NCI-H2196 treated with DMSO at 0.1 percent for 48 hours (cell line): ENCODE data around the gene ATP4A.

Source experiments
- DNase-seq: peaks from one replicate; lab custom pipeline; 2025; ENCODE audit not compliant: unreplicated experiment; lab: John Stamatoyannopoulos, UW

Gene ATP4A

GRCh38 chr19:35528218-35529038, 35.0 kb downstream of the ATP4A start, which contains the start of gene SBSN:
SBSN (minus strand) TSS chr19:35528311; CDS start chr19:35528281, 30 bp downstream.
- no peak for DNase-seq

GRCh38 chr19:35525873-35526272, 37.6 kb downstream of the ATP4A start:
- DNase-seq: no peak

DNA sequence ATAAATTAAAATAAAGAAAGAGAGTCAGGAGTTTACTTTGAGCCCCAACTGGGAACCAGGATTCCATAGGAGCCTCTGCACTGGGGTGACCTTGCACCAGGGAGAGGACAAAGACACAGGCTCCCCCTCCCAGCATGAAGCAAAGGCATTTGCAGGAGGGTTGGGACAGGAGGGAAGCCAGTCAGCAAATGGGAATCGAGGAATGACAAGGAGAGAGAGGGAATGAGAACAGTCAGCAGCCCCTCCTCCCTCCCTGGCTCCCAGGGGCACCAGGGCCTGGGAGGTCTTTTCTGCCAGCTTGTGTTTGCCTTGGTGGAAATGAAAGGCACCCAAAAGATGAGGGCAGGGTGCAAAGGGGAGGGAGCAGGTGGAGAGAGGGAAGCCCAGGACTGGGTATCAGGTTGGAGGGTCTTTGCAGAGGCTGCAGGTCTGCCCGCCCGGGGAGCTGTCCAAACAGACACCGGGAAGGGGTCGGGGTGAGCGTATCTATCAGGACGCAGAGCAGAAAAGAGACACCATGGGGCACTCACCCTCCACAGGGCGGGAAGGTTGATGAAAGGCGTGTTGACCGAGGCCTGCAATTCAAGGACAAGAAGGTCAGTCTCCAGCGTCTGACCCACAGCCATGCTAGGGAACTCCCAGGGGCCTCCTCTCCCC, 39.1 kb downstream of the ATP4A start:
- DNase-seq: no peak

DNA sequence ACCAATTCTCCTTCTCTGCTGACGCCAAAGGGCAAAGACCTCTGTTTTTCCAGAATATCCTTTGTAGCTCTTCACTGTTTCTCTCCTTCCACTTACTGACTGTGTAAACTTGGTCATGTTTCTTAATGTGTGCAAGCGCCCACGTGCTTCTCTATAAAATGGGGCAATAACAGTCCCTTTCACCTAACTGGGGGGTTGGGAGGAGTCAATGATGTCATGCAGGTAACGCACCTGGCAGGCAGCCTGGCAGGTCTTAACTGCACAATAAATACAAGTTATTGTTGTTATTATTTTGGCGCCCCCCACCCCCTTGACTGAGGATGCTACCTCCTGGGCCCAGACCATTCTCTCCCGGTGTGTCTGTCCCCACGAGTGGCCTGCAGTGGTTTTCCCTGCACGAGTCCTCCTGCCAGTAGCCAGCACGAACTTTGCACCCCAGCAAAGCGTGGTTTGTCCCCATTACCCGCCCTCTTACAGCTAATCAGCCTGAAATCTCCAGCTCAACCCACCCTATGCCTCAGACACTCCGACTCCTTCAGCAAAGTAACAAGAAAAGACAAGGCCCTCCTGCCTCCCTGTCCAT, 40.6 kb downstream of the ATP4A start:
- DNase-seq: no peak

GRCh38 chr19:35521124-35521743, 42.2 kb downstream of the ATP4A start:
- DNase-seq: no peak

DNA sequence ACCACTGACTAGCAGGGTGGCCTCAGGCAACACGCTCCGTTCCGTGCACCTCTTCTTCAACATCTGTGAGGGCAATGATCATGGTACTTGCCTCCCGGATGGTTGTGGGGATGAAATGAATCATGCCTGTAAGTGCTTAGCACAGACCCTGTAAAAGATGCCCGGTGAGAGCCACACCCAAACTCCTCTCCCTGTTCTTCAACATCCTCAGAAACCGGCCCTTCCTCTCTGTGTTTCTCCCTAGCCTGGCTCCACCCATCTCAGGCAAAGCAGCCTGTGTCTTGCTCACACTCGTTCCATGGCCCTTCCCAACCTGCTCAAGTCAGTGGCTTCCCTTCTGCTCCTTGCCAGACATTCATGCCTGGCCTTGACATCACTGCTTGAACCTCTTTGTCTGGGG, 44.2 kb downstream of the ATP4A start:
- DNase-seq: no peak

DNA sequence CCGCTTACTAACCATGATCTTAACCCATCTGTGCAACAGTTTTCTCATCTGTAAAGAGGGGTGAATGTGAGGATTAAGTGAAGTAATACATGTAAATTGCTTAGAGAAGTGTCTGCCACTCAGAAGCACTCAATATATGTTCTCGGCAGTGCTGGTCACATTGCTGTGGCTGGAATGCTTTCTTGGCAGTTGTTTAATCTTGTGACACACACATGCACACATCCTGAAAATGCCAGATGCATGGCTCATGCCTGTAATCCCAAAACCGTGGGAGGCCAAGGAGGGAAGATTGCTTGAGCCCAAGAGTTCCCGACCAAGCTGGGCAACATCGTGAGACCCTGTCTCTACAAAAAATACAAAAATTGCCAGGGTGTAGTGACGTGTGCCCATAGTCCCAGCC, 45.1 kb downstream of the ATP4A start:
- DNase-seq: no peak

GRCh38 chr19:35517342-35517741, 46.1 kb downstream of the ATP4A start:
- DNase-seq: no peak

DNA sequence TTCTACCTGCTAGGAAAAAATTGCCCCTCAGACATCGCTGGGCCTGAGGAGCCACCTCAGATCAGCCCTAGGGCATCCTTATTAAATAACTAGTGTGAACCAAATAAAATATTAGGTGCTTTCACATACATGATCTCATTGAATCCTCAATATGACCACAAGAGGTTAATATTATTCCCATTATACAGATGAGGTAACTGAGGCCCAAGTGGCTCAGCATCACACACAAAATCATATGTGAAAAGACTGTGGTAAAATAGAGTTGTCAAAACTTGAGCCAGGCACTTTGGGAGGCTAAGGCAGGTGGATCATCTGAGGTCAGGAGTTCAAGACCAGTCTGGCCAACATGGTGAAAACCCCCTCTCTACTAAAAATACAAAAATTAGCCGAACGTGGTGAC, 47.1 kb downstream of the ATP4A start:
- no peak for DNase-seq

DNA sequence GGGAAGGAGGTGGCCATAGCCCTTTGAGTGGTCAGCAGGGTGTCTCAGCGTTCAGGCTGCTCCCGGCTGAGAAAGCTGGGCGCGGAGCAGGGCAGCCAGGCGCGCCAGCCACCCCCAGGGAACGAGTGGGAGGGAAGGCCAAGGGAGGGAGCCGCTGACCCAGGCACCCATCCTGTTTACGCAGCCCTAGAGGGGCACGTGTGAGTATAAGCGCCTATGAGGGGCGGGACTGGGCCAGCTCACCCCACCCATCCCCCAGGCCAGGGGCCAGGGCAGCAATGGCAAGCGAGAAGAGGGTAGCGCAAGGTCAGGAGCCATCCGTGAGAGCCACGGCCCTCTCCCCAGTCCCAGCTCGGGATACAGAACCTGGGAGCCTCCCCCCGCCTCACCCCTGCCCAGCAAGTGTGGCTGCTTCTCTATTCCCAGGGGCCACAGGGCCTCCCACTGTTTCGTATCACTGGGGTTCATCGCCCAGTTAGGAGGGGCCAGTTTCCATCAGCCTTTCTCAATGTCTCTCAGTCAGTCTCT, 49.1 kb downstream of the ATP4A start:
- no peak for DNase-seq

DNA sequence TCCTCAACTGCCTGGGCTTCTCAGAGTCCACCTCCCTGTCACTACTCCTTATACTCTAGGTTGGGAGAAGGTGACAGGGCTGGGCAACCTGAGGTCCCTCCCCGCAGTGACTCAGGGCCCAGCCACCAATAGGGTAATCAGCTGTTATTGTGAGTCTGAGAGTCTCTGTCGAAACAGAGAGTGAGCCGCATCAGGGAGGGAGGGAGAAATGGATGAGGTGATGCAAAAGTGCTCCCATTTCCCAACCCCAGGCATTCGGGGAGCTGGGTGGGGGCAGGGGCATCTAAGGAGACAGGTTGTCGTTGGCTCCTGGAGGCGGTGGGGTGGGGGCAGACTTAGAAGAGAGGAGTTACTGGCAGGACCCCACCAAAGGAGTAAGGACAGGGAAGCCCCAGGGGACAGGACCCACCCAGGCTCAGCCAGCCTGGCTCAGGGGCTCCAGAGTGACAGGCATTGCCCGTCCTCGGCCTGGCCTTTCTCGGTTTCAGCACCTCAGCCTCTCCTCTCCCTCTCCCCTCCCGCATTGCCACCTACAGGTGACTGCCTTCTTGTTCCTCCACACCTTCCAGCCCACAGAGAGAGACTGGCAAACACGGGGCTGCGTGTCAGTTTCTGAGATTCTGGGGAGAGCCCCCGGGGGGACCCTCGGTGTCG, 49.7 kb downstream of the ATP4A start, which contains the start of gene DMKN:
DMKN (minus strand) TSS at position 22 of the 654 bp plus-strand sequence. CDS start 174 bp downstream, outside the sequence.
- DNase-seq: no peak

DNA sequence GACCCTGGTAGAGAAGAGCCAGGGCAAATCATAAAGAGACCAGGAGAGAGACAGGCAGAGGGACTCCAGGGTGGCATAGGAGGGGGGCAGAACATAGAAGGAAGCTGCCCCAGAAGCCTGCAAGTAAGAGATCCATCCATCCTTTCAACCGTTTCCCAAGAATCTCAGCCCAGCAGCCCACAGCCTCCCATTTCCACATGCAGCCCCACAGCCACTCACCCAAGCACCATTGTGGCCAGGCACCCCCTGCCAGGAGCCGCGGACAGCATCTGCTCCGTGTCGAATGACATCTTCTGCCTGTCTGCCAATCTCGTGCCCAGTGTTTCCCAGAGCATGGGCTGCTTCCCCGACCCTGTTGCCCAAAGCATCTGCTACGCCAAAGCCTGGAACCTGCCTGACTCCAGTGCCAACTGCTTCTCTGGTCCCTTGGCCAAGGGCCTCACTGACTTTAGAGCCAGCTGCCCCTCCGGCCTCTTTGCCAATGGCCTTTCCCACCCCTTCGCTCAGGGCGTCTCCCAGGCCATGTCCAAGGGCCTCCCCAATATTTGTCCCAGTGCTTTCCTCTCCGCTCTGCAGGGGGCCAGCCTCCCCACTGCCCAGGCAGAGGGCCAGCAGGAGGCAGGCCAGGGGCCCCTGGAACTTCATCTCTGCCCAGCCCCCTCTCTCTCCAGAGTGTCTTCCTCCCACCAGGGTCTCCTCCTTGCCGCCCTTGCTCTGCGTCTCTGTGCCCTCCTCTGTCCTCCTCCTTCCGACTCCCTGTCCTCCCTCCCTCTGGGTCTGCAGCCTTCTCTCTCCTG, 50.4 kb downstream of the ATP4A start:
- no peak for DNase-seq

GRCh38 chr19:35511337-35511736, 52.1 kb downstream of the ATP4A start:
- no peak for DNase-seq

DNA sequence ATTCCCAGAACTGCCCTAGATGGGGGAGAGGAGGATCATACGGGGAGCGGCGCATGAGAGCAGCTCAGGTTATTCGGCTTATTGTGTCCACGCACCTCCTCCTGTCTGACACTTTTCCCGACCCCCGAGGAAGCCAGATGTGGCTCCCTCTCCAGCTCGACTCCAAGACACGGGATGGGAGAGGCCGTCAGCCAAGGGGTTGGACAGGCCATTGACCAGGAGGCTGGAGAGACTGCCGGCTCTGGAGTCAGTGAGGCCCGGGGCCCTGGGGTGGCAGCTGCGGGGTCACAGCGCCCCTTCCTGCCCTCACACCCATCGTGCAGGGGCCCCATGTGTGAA, 52.9 kb downstream of the ATP4A start:
- no peak for DNase-seq

DNA sequence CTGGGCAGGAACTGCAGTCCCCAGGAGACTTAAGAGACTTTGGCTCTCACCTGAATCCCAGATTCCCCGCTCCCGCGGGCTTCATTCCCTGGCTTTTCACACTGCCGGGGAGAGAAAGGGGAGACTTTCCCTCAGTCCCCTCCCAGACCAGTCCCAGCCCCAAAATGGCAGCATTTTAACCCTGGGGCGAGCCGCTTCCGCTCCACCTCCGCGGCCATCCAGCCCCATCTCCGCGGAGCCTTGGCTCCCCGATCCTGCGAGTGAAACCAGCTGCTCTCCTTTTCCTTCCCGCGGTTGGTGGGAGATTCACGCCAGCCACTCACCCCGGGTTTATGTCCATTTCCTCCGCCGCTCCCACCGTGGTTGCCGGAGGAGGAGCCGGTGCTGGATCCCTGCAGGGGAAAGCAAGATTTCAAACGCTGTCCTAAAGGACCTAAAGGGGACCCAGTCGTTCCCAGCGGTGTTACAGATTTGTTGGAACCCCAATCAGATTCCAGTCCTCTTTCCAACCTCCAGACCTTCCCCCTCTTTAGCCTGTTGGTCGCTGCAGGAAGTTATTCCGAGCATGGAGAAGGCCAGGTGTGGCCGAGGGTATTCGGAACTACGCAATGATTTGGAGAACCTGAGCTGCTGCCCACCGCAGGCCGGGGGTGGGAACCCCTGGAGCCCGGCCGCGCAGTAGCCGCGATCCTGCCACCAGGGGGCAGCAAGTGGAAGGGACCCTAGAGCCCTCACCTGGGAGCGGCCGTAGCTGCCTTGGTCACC, 53.4 kb downstream of the ATP4A start:
- peak; percentile 36 for DNase-seq

DNA sequence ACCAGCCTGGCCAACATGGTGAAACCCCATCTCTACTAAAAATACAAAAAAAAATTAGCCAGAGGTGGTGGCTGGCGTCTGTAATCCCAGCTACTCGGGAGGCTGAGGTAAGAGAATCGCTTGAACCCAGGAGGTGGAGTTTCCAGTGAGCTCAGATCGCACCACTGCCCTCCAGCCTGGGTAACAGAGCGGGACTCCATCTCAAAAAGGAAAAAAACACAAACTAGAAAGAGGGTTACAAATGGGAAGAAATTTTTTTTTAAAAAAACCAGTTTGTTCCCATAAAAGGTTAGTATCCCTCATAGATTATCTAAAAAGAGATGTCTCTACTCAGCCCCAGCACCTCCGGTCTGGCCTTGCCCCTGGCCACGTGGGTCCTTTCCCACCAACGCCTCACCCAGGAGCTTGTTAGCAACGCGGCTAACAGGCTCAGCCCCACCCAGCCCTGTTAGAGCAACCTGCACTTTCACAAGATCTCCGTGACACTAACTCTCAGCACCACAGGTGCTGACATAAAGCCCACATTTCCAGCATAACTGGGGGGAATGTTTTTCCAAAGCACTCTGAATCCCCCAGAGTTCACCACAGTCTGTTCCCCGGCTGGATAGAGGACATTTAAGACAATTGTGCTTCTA, 54.3 kb downstream of the ATP4A start:
- no peak for DNase-seq

DNA sequence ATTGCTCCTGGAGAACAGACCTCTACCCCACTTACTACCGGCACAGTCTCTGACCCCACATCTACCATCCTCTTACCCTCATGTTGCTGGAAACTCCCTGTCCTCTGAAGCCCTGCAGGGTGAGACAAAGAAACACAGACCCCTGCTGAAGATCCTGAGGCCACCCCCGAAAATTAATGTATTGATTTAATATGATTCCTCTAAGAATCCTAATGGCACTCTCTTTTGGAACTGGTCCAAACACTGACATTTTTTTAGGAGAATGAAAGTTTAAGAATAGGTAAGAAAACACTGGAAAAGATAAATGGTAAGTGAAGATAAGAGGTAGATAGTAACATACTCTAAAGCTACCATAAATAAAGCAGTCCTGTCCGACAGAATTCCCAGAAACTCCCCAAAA, 55.3 kb downstream of the ATP4A start:
- DNase-seq: no peak

- DNase-seq: no peak
These were observed 55.9 kb downstream of the ATP4A start for GRCh38 chr19:35507561-35507960.

DNA sequence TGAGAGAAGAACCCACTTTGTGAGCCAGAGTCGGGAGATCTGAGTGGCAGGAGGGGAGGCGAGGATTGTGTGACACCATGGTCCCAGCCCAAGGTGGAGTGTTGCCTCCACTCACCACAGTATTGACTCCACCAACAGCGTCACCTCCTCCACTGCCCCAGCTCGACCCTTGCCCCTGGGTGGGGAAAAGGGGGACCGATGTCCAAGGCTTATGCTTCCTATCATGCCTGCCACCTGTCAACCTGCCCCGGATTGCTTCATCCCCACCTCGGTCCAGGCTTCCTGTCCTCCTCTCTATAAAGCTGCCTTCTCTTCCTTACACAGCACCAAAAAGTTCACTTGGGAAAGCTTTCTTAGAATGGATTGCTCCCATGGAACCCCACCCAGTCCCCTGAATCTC, 57.4 kb downstream of the ATP4A start:
- no peak for DNase-seq
